Type B pancreatic cell (in vitro differentiated cells): Measurements from ENCODE around the gene GASK1A. TPM values are rescaled to one million over a fixed set of nuclear protein-coding genes. Genes with fewer than 3 reads are reported as not detected.

Experiments used
- DNase-seq: peaks from one replicate; pipeline ENCODE4 v3.0.0; 2021; ENCODE audit warnings: mixed read lengths; ENCODE audit not compliant: unreplicated experiment; ENCODE audit errors: extremely low spot score
- H3K27ac Mint-ChIP-seq: 2 replicates; pipeline ENCODE4 v1.8.0; 2021; ENCODE audit warnings: mild to moderate bottlenecking, mixed read lengths
- H3K27me3 Mint-ChIP-seq: 2 replicates; pipeline ENCODE4 v1.8.0; 2021; ENCODE audit warnings: mixed read lengths
- H3K36me3 Mint-ChIP-seq: 2 replicates; pipeline ENCODE4 v1.8.0; 2021; ENCODE audit warnings: mixed read lengths
- H3K4me1 Mint-ChIP-seq: one replicate; pipeline ENCODE4 v1.8.0; 2021; ENCODE audit warnings: mixed read lengths; ENCODE audit not compliant: unreplicated experiment
- H3K4me3 Mint-ChIP-seq: 2 replicates; pipeline ENCODE4 v1.8.0; 2021; ENCODE audit warnings: mild to moderate bottlenecking, mixed read lengths
- H3K9me3 Mint-ChIP-seq: 2 replicates; pipeline ENCODE4 v1.8.0; 2021; ENCODE audit warnings: mixed read lengths
- total RNA-seq: library from RNA; stranded (reverse); gene quantifications from 2 replicates; pipeline ENCODE4 v1.2.1, GENCODE V29; 2021; ENCODE audit warnings: low replicate concordance
- TF ChIP-seq, protein P1 (sequence below): fragments of 200-600 bp; sonication (generic); conservative IDR thresholded peaks from 2 replicates; pipeline ENCODE4 v1.5.0; 2021; ENCODE audit warnings: antibody characterized with exemption, mild to moderate bottlenecking

GASK1A gene
- total RNA-seq, 1 donor from 2014 or later, result 0.89 TPM

DNA sequence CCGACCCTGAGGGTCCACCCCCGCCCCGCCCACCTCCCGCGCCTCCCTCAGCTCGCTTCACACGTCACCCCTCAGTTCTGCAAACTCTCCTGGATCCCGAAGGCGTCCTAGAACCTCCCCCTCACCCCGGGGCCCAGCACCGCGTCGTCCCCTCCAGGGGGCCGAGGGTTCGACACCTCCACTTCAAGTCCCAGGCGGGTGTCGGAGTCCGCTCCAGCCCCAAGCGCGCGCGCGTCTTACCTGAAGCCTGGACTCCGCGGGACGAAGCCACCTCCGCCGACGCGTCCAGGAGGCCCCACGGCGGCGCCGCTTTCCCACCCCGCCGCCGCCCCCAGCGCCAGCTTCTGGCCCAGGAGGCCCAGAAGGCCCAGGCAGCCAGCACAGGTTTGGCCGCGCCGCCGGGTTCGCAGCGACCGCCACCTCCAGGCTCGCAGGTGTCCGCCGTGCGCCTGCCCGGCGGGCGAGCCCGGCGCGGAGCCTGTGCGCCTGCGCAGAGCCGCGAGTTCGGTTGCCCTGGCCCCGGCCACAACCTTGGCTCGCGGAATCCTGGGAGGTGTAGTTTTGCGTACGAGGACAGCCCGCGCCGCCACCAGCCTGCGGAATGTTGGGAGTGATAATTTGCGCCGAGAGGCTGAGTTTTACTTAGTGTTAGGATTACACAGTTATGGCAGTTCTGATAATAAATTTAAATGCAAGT is 126.6 kb downstream of the GASK1A start, which contains the start of gene POMGNT2:
POMGNT2 (minus strand) TSS at position 484 of the 697 bp plus-strand sequence. CDS start 24,648 bp downstream, outside the sequence.
- Mint-ChIP-seq H3K9me3 (no peaks in the 10 kb centered on the region), H3K4me1 (peaks cover 7% of the 10 kb centered on the region), H3K36me3 (no peaks in the 10 kb centered on the region), H3K27me3 (peaks cover 17% of the 10 kb centered on the region), H3K4me3 (peak within 1 kb of the TSS; percentile 85), H3K27ac (peak within 1 kb of the TSS; percentile 53)
- DNase-seq, result peak; percentile 91
- TF ChIP-seq, protein P1, sequence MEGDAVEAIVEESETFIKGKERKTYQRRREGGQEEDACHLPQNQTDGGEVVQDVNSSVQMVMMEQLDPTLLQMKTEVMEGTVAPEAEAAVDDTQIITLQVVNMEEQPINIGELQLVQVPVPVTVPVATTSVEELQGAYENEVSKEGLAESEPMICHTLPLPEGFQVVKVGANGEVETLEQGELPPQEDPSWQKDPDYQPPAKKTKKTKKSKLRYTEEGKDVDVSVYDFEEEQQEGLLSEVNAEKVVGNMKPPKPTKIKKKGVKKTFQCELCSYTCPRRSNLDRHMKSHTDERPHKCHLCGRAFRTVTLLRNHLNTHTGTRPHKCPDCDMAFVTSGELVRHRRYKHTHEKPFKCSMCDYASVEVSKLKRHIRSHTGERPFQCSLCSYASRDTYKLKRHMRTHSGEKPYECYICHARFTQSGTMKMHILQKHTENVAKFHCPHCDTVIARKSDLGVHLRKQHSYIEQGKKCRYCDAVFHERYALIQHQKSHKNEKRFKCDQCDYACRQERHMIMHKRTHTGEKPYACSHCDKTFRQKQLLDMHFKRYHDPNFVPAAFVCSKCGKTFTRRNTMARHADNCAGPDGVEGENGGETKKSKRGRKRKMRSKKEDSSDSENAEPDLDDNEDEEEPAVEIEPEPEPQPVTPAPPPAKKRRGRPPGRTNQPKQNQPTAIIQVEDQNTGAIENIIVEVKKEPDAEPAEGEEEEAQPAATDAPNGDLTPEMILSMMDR, result no peak

DNA sequence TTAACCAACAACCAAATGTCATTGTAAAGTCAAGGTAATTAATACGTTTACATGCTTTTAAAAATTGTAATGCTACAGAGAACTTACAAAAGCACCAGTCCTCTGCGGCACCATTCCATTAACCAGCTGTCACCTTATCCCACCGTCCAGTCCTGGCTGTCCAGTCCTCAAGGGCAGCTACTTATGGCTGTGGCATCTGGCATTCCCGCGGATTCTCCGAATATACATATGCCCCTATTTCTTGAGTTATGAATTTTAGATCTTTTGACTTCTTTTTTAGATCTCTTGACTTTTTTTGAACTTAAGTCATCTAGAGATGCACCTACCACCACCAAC is 127.2 kb downstream of the GASK1A start:
- Mint-ChIP-seq H3K4me1 (peaks cover 7% of the 10 kb centered on the region), H3K9me3 (no peaks in the 10 kb centered on the region), H3K4me3 (peak overlapping the region; percentile 81), H3K27ac (peak overlapping the region; percentile 17), H3K36me3 (no peaks in the 10 kb centered on the region), H3K27me3 (peaks cover 17% of the 10 kb centered on the region)
- TF ChIP-seq, protein P1, result no peak
- DNase-seq, result no peak

Other genes with a start within 250 kb of the GASK1A start
- 0.71 and 2.4 TPM in 2 replicates for gene CCDC13, start 206.1 kb upstream of the GASK1A start, total RNA-seq
- gene HIGD1A, start 174.8 kb upstream of the GASK1A start, total RNA-seq, result 100 and 130 TPM in 2 replicates
- 3.5 and 3.9 TPM in 2 replicates for gene ACKR2, start 169.9 kb upstream of the GASK1A start, total RNA-seq
- not detected in 2 replicates for gene CYP8B1, start 103.4 kb upstream of the GASK1A start, total RNA-seq
- 0.48 TPM in 1 of 2 replicates, not detected in the other for gene ZNF662, start 73.2 kb upstream of the GASK1A start, total RNA-seq
- gene POMGNT2, start 126.8 kb downstream of the GASK1A start, total RNA-seq, result 10.7 and 15.7 TPM in 2 replicates